HG03520 (cell line): ENCODE results near the gene SLC17A7.

Experiments
- ATAC-seq: cut with Tn5 transposase; IDR thresholded peaks from one replicate; pipeline ENCODE4 v1.9.1; 2021; ENCODE audit warnings: mild to moderate bottlenecking, moderate library complexity; ENCODE audit not compliant: unreplicated experiment

SLC17A7 gene

DNA sequence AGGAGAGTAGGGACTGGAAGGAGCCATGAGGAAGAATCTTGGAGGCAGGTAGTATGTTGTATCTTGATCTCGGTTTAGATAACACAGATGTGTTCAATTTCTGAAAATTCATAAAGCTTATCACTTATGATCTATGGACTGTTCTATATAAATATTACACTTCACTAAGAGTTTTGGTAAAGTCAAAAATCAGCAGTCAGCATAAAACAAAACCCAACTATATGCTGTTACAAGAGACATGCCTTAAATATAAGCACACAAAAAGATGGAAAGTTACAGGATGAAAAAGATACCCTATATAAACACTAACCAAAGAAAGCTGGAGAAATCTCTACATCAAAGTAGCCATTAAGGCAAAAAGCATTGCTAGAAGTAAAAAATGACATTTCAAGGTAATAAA lies 57.7 kb downstream of the SLC17A7 start:
- no peak for ATAC-seq

DNA sequence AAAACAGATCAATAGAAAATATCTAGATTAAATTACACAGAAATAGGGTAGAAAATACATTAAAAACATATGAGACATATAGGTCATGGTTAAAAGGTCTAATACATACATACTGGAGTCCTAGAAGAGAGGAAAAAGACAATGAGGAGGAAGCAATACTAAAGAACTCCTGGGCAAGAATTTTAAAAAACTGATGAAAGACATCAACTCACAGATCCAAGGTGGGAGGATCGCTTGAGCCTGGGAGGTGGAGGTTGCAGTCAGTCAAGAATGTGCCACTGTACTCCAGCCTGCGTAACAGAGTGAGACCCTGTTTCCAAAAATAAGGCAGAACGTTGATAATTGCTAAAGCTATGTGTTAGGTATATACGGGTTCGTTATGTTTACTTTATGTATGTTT lies 58.7 kb downstream of the SLC17A7 start:
- ATAC-seq, result no peak

DNA sequence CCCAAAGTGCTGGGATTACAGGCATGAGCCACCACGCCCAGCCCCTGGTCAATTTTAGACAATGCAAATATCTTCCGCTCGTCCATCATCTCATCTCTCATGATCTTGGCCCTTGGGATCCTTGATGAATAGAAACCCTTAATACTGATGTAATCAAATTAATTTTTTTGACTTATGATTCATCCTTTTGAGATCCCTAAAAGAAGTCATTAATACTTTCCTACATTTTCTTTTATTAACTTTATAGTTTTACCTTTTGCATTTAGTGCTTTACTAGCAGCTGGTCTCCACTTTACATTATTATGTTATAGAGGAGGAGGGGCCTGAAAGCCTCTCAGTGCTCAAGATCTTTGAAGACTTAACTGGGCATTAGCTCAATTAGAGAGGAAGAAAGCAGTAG lies 60.9 kb downstream of the SLC17A7 start:
- no peak for ATAC-seq
